Measurements from ENCODE around the gene DCTD. TPM values are rescaled to one million over a fixed set of nuclear protein-coding genes. Genes with fewer than 3 reads are reported as not detected.

DCTD gene
- total RNA-seq, 2 donors from 2014 or later = 112 to 126 TPM

- H3K36me3 Mint-ChIP-seq (ENCODE audit: insufficient read depth in 2 of 2) = peaks cover 0 to 23% of the 10 kb centered on the region in 2 donors
- H3K9me3 Mint-ChIP-seq = no peaks in the 10 kb centered on the region
- DNase-seq = no peak
- no peak overlapping the region for H3K4me3 Mint-ChIP-seq
- H3K4me1 Mint-ChIP-seq (ENCODE audit: low read depth) = no peaks in the 10 kb centered on the region
- ATAC-seq (replicated peaks in 1 of 2) = no peak
- H3K27ac Mint-ChIP-seq = no peak overlapping the region
- H3K27me3 Mint-ChIP-seq (ENCODE audit: low read depth) = no peaks in the 10 kb centered on the region
These were observed 20.8 kb downstream of the DCTD start for GRCh38 chr4:182896421-182896820.

- H3K9me3 Mint-ChIP-seq = no peaks in the 10 kb centered on the region
- no peak overlapping the region for H3K27ac Mint-ChIP-seq
- no peaks in the 10 kb centered on the region for H3K4me1 Mint-ChIP-seq (ENCODE audit: low read depth)
- no peak for DNase-seq
- no peak overlapping the region for H3K4me3 Mint-ChIP-seq
- no peaks in the 10 kb centered on the region for H3K27me3 Mint-ChIP-seq (ENCODE audit: low read depth)
- no peak for ATAC-seq (replicated peaks in 1 of 2)
- H3K36me3 Mint-ChIP-seq (ENCODE audit: insufficient read depth in 2 of 2) = peaks cover 0 to 29% of the 10 kb centered on the region in 2 donors
These were observed 21.3 kb downstream of the DCTD start for GRCh38 chr4:182895791-182896292.

GRCh38 chr4:182894681-182895275 lies 22.4 kb downstream of the DCTD start:
- Mint-ChIP-seq H3K27ac (no peak overlapping the region), H3K4me3 (no peak overlapping the region), H3K9me3 (no peaks in the 10 kb centered on the region), H3K36me3 (ENCODE audit: insufficient read depth in 2 of 2) (peaks cover 0 to 32% of the 10 kb centered on the region in 2 donors), H3K4me1 (ENCODE audit: low read depth) (no peaks in the 10 kb centered on the region), H3K27me3 (ENCODE audit: low read depth) (no peaks in the 10 kb centered on the region)
- ATAC-seq (replicated peaks in 1 of 2) (no peak), DNase-seq (no peak)

- no peaks in the 10 kb centered on the region for H3K27me3 Mint-ChIP-seq (ENCODE audit: low read depth)
- no peaks in the 10 kb centered on the region for H3K9me3 Mint-ChIP-seq
- H3K27ac Mint-ChIP-seq = no peak overlapping the region
- no peaks in the 10 kb centered on the region for H3K4me1 Mint-ChIP-seq (ENCODE audit: low read depth)
- DNase-seq (no peak), ATAC-seq (replicated peaks in 1 of 2) (no peak)
- peaks cover 7 to 38% of the 10 kb centered on the region in 2 donors for H3K36me3 Mint-ChIP-seq (ENCODE audit: insufficient read depth in 2 of 2)
- no peak overlapping the region for H3K4me3 Mint-ChIP-seq
These were observed 23.6 kb downstream of the DCTD start for GRCh38 chr4:182893474-182894080.

- no peak overlapping the region for H3K4me3 Mint-ChIP-seq
- no peak for DNase-seq
- H3K9me3 Mint-ChIP-seq = no peaks in the 10 kb centered on the region
- peaks cover 7 to 44% of the 10 kb centered on the region in 2 donors for H3K36me3 Mint-ChIP-seq (ENCODE audit: insufficient read depth in 2 of 2)
- no peak for ATAC-seq (replicated peaks in 1 of 2)
- no peaks in the 10 kb centered on the region for H3K27me3 Mint-ChIP-seq (ENCODE audit: low read depth)
- H3K4me1 Mint-ChIP-seq (ENCODE audit: low read depth) = no peaks in the 10 kb centered on the region
- H3K27ac Mint-ChIP-seq = no peak overlapping the region
These were observed 24.1 kb downstream of the DCTD start for GRCh38 chr4:182893047-182893446.

GRCh38 chr4:182890202-182890601 lies 27.0 kb downstream of the DCTD start:
- Mint-ChIP-seq H3K4me1 (ENCODE audit: low read depth) (no peaks in the 10 kb centered on the region), H3K27me3 (ENCODE audit: low read depth) (no peaks in the 10 kb centered on the region), H3K9me3 (peaks cover 2% of the 10 kb centered on the region in 2 donors), H3K36me3 (ENCODE audit: insufficient read depth in 2 of 2) (peaks cover 21 to 67% of the 10 kb centered on the region in 2 donors), H3K27ac (no peak overlapping the region), H3K4me3 (no peak overlapping the region)
- DNase-seq = no peak
- ATAC-seq (replicated peaks in 1 of 2) = no peak

- peaks cover 26 to 63% of the 10 kb centered on the region in 2 donors for H3K36me3 Mint-ChIP-seq (ENCODE audit: insufficient read depth in 2 of 2)
- ATAC-seq (replicated peaks in 1 of 2) (no peak), DNase-seq (no peak)
- no peak overlapping the region for H3K27ac Mint-ChIP-seq
- no peak overlapping the region for H3K4me3 Mint-ChIP-seq
- H3K9me3 Mint-ChIP-seq = peaks cover 2 to 4% of the 10 kb centered on the region in 2 donors
- no peaks in the 10 kb centered on the region for H3K27me3 Mint-ChIP-seq (ENCODE audit: low read depth)
- H3K4me1 Mint-ChIP-seq (ENCODE audit: low read depth) = no peaks in the 10 kb centered on the region
These were observed 28.3 kb downstream of the DCTD start for GRCh38 chr4:182888891-182889290.

- H3K9me3 Mint-ChIP-seq = peaks cover 2 to 4% of the 10 kb centered on the region in 2 donors
- H3K27me3 Mint-ChIP-seq (ENCODE audit: low read depth) = no peaks in the 10 kb centered on the region
- DNase-seq (no peak), ATAC-seq (replicated peaks in 1 of 2) (no peak)
- H3K4me3 Mint-ChIP-seq = no peak overlapping the region
- H3K27ac Mint-ChIP-seq = no peak overlapping the region
- H3K4me1 Mint-ChIP-seq (ENCODE audit: low read depth) = no peaks in the 10 kb centered on the region
- H3K36me3 Mint-ChIP-seq (ENCODE audit: insufficient read depth in 2 of 2) = peaks cover 26 to 62% of the 10 kb centered on the region in 2 donors
These were observed 30.4 kb downstream of the DCTD start for GRCh38 chr4:182886768-182887167.

- DNase-seq (no peak), ATAC-seq (replicated peaks in 1 of 2) (no peak)
- Mint-ChIP-seq H3K9me3 (peaks cover 2 to 4% of the 10 kb centered on the region in 2 donors), H3K4me1 (ENCODE audit: low read depth) (no peaks in the 10 kb centered on the region), H3K4me3 (no peak overlapping the region), H3K27ac (no peak overlapping the region), H3K36me3 (ENCODE audit: insufficient read depth in 2 of 2) (peaks cover 26 to 59% of the 10 kb centered on the region in 2 donors), H3K27me3 (ENCODE audit: low read depth) (no peaks in the 10 kb centered on the region)
These were observed 31.0 kb downstream of the DCTD start for GRCh38 chr4:182886205-182886604.

GRCh38 chr4:182885738-182886077 lies 31.5 kb downstream of the DCTD start:
- Mint-ChIP-seq H3K9me3 (peaks cover 2 to 4% of the 10 kb centered on the region in 2 donors), H3K27me3 (ENCODE audit: low read depth) (no peaks in the 10 kb centered on the region), H3K27ac (no peak overlapping the region), H3K4me3 (no peak overlapping the region), H3K36me3 (ENCODE audit: insufficient read depth in 2 of 2) (peaks cover 26 to 54% of the 10 kb centered on the region in 2 donors), H3K4me1 (ENCODE audit: low read depth) (no peaks in the 10 kb centered on the region)
- DNase-seq = no peak
- no peak for ATAC-seq (replicated peaks in 1 of 2)

- DNase-seq (no peak), ATAC-seq (replicated peaks in 1 of 2) (no peak)
- Mint-ChIP-seq H3K9me3 (peaks cover 2 to 4% of the 10 kb centered on the region in 2 donors), H3K4me3 (no peak overlapping the region), H3K27me3 (ENCODE audit: low read depth) (no peaks in the 10 kb centered on the region), H3K36me3 (ENCODE audit: insufficient read depth in 2 of 2) (peaks cover 26 to 51% of the 10 kb centered on the region in 2 donors), H3K27ac (no peak overlapping the region), H3K4me1 (ENCODE audit: low read depth) (no peaks in the 10 kb centered on the region)
These were observed 32.0 kb downstream of the DCTD start for GRCh38 chr4:182885022-182885737.

- no peak overlapping the region for H3K4me3 Mint-ChIP-seq
These were observed 33.1 kb downstream of the DCTD start for GRCh38 chr4:182884040-182884439.

GRCh38 chr4:182883351-182883750 lies 33.8 kb downstream of the DCTD start:
- ATAC-seq (replicated peaks in 1 of 2) (no peak), DNase-seq (no peak)
- Mint-ChIP-seq H3K27ac (no peak overlapping the region), H3K4me3 (no peak overlapping the region), H3K4me1 (ENCODE audit: low read depth) (no peaks in the 10 kb centered on the region), H3K9me3 (peaks cover 2 to 4% of the 10 kb centered on the region in 2 donors), H3K36me3 (ENCODE audit: insufficient read depth in 2 of 2) (peaks cover 20 to 36% of the 10 kb centered on the region in 2 donors), H3K27me3 (ENCODE audit: low read depth) (no peaks in the 10 kb centered on the region)

More at GRCh38 chr4:182884040-182884439, 33.1 kb downstream of the DCTD start:
- ATAC-seq (replicated peaks in 1 of 2) (no peak), DNase-seq (no peak)
- H3K27me3 Mint-ChIP-seq (ENCODE audit: low read depth) = no peaks in the 10 kb centered on the region
- no peak overlapping the region for H3K27ac Mint-ChIP-seq
- peaks cover 2 to 4% of the 10 kb centered on the region in 2 donors for H3K9me3 Mint-ChIP-seq
- peaks cover 22 to 40% of the 10 kb centered on the region in 2 donors for H3K36me3 Mint-ChIP-seq (ENCODE audit: insufficient read depth in 2 of 2)
- no peaks in the 10 kb centered on the region for H3K4me1 Mint-ChIP-seq (ENCODE audit: low read depth)
